HG02759 (cell line): ENCODE data around the gene PIGN.

Experiments used
- ATAC-seq: cut with Tn5 transposase; IDR thresholded peaks from one replicate; pipeline ENCODE4 v1.9.1; 2021; ENCODE audit warnings: mild to moderate bottlenecking, moderate library complexity; ENCODE audit not compliant: unreplicated experiment

The PIGN gene

DNA sequence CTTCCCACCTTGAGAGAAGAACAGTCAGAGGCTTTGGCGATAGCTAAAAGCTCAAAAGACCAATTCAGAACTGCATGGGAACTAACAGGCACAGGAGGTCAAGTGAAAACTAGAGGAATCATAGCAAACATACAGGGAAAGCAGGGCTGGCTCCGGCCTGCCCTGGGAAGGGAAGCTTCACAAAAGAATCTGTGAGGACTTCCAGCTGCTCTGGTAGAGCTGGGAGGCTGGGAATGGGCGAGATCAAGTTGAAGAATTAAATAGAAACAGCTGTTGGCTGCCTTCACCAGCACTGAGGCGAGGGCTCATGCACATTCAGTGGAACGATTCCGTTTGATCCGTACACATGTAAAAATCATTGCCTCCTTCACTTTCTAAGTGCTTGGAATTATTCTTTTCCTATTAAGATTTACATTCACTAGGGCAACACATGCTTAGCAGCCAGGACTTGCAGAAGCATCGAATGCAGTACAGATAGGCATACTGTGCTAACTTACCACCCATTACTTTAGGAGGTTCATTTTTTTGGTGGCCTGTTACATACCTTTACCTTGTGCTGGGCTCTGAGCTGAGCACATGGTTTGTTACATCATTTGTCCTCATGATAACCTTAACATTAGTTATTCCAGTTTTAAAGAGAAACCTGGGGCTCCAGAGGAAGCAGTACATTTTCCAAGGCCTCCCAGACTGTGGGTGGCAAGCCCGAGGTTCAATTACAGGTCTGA lies 168.7 kb downstream of the PIGN start:
- no peak for ATAC-seq

DNA sequence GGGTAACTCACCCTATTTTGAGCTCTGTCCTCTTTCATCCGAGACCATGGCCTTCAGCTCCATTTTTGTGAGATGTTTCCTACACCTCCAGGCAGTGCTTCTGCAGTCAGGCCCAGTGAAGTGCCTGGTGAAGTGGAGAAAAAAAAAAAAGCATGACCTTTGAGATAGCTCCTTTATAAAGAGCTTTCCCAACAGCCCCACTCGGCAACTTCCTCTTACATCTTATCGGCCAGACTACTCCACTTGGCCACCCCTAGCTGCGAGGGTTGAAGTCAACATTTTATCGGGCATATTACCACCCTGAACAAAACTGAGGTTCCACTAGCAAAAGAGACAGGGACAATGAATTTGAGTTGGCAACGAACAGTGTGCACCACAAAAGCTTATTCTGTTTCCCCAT lies 169.2 kb downstream of the PIGN start:
- ATAC-seq = no peak

DNA sequence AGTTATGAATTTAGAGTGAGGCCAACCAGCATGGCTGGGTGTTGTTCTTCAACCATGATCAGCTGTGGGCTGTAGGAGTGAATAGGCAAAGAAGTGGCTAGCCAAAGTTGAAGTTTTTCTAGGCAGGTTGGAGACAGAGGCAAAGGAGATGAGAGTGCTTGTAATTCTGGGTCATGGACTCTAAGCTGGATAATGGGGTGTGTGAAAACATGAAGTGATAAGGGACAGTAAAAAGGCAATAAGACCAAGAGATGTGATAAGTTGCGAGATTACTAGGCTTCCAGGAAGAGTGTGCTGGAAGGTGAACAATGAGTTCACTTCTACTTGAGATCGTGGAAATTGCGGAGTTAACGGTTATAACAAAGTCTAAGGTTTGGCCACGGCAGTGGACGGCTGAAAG lies 175.4 kb downstream of the PIGN start:
- ATAC-seq = no peak

DNA sequence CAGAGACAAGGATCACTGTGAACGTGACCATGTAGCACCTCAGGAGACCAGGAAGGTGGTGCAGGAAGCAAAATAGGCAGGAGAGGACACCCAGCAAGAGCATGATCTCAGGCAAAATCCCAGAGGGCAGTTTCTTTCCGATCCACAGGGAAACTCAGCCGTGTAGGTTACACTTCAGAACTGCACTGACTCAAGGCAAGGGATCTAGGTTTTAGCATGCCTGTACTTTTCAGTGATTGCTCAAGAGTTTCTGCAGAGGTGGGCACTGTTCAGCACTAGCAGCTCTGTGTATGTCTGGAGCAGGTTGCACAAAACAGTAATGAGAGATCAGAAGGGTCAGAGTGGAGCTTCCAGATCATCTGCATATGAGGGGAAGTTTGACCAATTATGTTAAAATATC lies 177.3 kb downstream of the PIGN start:
- no peak for ATAC-seq

DNA sequence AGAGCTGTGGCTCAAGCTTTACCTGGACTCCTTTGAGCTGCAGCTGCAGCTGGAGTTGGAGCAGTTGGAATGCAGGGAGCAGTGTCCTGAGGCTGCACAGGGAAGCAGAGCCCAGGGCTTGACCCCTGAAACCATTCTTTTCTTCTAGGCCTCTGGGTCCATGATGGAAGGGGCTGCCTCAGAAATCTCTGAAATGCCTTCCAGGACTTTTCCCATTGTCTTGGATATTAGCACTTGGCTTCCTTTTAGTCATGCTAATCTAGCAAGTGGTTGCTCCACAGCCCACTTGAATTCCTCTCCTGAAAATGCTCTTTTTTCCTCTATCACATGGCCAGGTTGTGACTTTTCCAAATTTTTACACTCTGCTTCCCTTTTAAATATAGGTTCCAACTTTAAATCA lies 185.5 kb downstream of the PIGN start:
- ATAC-seq = no peak

DNA sequence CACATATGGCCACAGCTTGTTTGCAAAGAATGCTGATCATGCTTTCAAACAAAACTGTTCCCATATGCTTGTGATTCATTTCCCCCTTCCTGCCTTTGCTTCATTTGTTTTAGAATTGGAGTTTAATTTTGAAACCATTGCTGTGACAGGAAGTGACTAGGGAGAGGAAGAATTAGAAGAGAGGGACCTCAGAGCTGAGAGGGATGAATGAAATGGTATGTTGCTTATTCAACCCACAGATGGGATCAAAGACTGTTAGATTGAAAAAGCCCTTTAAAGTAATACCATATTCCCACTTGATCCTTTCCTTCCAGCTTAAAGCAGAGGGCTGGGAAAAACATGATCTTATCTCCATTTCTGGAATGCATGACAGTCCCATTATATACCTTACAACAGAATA lies 187.9 kb downstream of the PIGN start:
- no peak for ATAC-seq

DNA sequence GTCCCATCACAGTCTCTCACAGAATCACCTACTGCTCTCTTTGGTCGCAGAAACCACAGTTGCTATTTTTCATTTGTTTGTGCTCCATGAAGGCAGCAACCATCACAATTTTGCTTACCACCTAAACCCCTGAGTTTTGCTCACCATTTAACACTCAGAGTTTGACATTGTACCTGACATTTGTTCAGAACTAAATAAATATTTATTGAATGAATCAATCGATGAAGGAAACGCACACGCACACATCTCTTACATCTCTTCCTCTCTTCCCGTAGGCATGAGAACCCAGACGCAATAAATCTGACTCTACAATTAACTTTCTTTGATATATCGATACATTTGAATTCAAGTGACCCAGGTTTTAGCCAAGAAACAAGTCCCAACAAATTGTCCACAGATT lies 188.5 kb downstream of the PIGN start:
- ATAC-seq = no peak

DNA sequence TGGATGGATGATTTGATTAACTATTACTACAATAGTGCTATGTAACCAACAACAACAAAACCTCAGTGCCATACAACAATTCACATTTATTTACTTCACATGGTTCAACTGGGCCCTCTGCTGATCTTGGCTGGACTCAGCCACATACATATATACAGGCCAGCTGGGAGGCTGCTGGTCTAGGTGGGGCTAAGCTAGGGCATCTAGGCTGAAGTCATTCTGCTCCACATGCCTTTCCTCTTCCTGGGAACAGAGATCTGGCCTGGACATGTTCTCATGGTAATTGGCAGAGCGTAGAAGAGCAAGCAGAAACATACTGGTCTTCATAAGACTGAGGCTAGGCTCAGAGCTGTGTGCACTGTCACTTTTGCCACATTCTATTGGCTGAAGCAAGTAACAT lies 191.2 kb downstream of the PIGN start:
- no peak for ATAC-seq

DNA sequence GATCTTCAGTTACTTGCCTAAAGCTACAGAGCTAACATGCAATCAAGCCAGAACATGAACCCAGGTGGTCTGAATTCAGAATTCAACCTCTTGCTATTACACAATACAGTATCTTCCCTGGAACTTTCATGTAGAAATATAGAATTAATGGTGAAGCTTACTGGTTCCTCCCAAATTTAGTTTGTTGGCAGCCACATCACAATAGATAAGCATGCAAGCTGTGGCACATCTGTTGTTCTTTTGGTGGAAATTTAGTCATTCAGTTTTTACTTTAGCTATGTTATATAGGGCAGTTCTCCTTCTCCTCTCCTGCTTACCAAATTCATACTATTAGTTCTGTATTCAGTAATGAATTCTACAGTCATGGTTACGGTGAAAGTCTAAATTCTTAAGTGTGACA lies 193.0 kb downstream of the PIGN start:
- no peak for ATAC-seq

DNA sequence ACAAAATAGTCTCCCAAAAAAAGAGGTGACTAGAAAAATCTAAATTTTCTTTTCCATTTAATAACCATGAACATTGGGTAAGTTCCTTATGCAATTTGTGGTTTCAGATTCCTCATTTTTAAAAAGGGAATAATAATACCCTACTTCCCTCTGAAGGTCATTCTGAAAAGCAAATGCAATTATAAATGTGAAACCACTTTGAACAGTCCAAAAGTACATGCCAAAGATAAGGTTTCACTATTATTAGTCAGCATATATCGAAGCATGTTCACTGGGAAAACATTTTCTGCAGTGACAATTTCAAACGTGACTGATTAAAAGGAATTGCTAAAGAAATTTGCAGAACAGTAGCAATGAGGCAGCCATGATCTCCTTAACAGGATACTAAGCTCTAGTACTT lies 193.9 kb downstream of the PIGN start:
- no peak for ATAC-seq

DNA sequence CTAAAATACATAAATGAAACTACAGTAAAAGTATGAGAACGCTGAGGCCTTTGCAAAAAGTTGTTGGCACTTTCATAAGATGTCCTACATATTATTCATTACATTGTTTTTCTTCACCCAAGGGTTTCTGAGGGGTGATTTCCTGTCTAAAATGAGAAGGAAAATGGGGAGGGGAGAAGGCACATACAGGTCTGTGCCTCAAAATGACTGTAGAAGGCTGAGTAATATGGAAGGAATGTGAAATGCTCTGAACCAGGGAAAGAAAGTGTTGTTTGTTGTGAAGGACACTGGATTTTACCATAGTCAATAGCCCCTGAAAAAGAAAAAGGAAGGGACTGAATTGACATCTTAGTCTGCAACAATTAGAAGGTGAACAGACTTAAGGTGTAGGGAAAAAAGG lies 194.6 kb downstream of the PIGN start:
- no peak for ATAC-seq

DNA sequence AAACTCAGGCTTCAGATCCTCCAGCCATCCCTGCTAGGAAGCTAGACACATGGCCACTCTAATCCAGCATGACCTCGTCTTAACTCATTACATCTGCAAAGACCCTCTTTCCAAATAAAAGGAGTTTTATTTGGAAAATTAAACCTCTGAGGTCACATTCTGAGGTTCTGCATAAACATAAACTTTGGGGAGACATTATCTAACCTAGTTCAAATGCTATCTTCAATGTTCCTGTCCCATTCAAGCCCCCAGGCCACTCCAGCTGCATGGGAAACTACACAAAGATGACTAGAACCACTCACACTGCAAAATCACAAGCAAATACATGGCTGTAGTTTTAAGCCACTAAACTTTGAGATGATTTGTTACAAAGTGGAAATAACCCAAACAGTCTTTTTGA lies 195.0 kb downstream of the PIGN start:
- ATAC-seq = no peak

DNA sequence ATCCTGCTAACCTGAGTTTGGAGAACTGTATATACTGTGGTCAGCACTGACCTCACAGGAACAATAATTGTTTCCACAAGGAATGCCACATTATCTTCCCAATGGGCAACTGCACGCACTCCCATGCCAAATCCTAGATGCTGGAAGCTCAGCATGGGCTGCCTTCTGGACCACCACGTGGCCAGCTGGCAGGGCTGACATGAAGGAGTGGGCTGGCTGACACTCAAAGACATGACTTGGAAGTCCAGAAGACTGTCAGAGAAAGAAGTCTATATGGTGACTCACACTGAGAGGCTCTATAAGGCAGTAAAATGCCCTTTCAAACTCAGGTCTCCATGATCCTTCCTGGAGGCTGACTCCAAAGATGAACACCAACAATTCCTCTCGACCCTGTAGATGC lies 195.7 kb downstream of the PIGN start:
- ATAC-seq = no peak
